Islet precursor cell (in vitro differentiated cells): ENCODE measurements around the gene RANBP3L.
"Not testable (repeated sequence)": the region's sequence is repeated elsewhere in the genome, so short reads cannot be mapped to it uniquely, and the experiment has no call there.

Experiments
- DNase-seq: peaks from one replicate; pipeline ENCODE4 v3.0.0-alpha.2; 2018

RANBP3L gene

GRCh38 chr5:36285837-36286615 is 15.7 kb downstream of the RANBP3L start:
- DNase-seq: no peak

- not testable (repeated sequence) for DNase-seq
Observed at GRCh38 chr5:36283775-36284174, 17.9 kb downstream of the RANBP3L start.

GRCh38 chr5:36281626-36282025 is 20.1 kb downstream of the RANBP3L start:
- DNase-seq: no peak

- no peak for DNase-seq
Observed at GRCh38 chr5:36279054-36279698, 22.5 kb downstream of the RANBP3L start.

- DNase-seq: no peak
Observed at GRCh38 chr5:36277521-36278176, 24.1 kb downstream of the RANBP3L start.

- no peak for DNase-seq
Observed at GRCh38 chr5:36276864-36277263, 24.8 kb downstream of the RANBP3L start.

- DNase-seq: no peak
Observed at GRCh38 chr5:36273809-36274526, 27.7 kb downstream of the RANBP3L start.

- DNase-seq: no peak
Observed at GRCh38 chr5:36272136-36272690, 29.5 kb downstream of the RANBP3L start.

- DNase-seq: no peak
Observed at GRCh38 chr5:36270876-36271575, 30.7 kb downstream of the RANBP3L start.

- no peak for DNase-seq
Observed at GRCh38 chr5:36270175-36270574, 31.5 kb downstream of the RANBP3L start.

- no peak for DNase-seq
Observed at GRCh38 chr5:36269478-36269877, 32.2 kb downstream of the RANBP3L start.

GRCh38 chr5:36267905-36268304 is 33.8 kb downstream of the RANBP3L start:
- DNase-seq: no peak

GRCh38 chr5:36264202-36264760 is 37.4 kb downstream of the RANBP3L start:
- DNase-seq: no peak

GRCh38 chr5:36261186-36261585 is 40.5 kb downstream of the RANBP3L start:
- no peak for DNase-seq

- DNase-seq: no peak
Observed at GRCh38 chr5:36253575-36253974, 48.1 kb downstream of the RANBP3L start.

- no peak for DNase-seq
Observed at GRCh38 chr5:36252722-36253365, 48.9 kb downstream of the RANBP3L start.

GRCh38 chr5:36251218-36251617 is 50.5 kb downstream of the RANBP3L start:
- DNase-seq: no peak

- no peak for DNase-seq
Observed at GRCh38 chr5:36250427-36250826, 51.3 kb downstream of the RANBP3L start.

- no peak for DNase-seq
Observed at GRCh38 chr5:36246036-36246800, 55.5 kb downstream of the RANBP3L start.

- no peak for DNase-seq
Observed at GRCh38 chr5:36244076-36244475, 57.6 kb downstream of the RANBP3L start.

GRCh38 chr5:36243653-36244052 is 58.0 kb downstream of the RANBP3L start:
- no peak for DNase-seq
